ENCODE data around the gene STXBP3.
"Not testable (repeated sequence)": the region's sequence is repeated elsewhere in the genome, so short reads cannot be mapped to it uniquely, and the experiment has no call there.

Gene STXBP3

GRCh38 chr1:108729481-108729880 lies 17.0 kb upstream of the STXBP3 start:
- peak; percentile 36 for DNase-seq

- DNase-seq, result no peak
Measured at GRCh38 chr1:108732398-108732797, 14.1 kb upstream of the STXBP3 start.

DNA sequence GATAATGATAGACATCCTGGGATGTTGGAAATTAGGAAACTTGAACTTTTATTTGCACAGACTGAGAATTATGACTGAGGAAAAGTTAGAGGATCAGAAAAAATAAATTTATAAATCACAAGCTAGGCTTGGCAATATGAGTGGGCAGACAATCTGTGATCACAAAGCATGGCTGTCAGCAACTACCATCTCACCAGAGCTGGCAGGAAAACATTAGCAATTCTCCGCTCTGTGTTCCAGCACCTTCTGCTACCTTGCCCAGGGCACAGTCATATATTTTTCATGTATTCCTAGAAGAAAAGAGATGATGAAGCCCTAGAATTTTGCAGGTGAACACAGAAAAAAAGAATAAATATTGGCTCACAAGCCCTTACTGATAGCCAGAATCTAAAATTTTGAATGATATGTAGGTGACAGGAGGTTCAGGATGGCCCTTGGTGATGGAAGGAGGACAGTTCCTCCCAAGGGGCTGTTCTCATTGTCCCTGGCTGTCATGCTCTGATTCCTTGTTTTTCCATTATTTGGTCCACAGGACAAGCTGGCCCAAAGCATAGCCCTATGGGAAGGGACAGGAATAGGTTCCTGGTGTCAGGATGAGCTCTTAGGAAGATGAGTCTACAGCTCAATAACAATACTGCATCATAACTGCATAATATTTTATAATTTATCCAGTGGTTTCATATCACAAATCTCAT lies 12.2 kb upstream of the STXBP3 start:
- DNase-seq, result no peak

DNA sequence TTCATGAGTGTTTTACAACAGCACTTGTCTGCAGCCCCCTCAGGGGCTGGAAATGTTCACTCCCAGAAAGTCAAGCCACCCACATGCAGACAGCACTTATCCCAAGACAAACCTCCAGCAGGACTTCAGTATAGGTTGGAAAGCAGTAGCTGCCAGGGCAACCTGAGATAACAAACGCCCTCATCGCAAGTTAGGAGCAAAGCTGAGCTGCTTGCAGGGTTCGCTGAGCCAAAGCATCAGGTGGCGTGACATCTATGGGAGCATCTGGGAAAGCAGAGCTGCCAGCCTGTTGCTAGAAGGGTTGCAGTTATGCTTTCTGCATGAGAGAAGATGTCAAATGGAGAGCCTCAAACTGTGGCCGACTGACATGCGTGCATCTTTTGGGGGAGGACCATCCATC lies 4.2 kb upstream of the STXBP3 start:
- DNase-seq, result no peak

DNA sequence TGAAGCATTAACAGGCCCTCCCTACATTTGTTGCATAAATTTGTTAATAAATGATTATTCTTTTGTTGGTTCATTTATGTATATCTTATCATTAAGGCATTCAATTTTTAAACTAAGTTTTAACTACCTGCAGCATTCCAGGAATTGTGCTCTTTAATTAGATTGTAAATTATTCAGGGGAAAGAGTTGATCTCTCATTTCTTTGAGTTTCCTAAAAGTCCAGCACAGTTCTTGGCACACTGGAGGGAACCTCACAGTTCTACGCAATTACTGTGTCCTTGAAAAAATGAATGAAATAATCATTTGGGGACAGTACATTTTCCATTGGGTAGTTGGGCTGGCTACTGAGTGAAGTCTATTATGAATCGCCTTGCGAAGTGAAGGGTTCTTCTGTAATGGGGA lies 493 bp upstream of the STXBP3 start:
- no peak for DNase-seq

GRCh38 chr1:108747171-108747850 lies 837 bp downstream of the STXBP3 start:
- peak; percentile 75 for DNase-seq

DNA sequence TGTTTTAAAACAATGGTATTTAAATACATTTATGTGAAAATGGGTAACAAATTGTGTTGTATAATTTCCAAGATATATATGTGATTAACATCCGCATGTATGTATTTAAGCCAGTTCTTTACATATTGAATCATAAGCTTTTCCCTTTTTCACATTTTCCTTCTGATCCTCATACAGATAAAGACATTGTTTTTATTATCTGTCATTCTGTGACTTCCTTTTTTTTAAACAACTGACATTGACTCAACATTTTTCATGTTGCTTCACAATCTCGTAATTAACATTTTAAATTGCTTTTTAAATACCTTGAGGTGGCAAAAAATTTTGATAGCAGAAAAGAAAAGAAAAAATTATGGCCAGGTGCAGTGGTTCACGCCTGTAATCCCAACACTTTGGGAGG lies 1.4 kb downstream of the STXBP3 start:
- no peak for DNase-seq

GRCh38 chr1:108749081-108749480 lies 2.6 kb downstream of the STXBP3 start:
- no peak for DNase-seq

GRCh38 chr1:108750476-108751181 lies 4.2 kb downstream of the STXBP3 start:
- no peak for DNase-seq

- DNase-seq, result no peak
Measured at GRCh38 chr1:108753363-108753762, 6.9 kb downstream of the STXBP3 start.

DNA sequence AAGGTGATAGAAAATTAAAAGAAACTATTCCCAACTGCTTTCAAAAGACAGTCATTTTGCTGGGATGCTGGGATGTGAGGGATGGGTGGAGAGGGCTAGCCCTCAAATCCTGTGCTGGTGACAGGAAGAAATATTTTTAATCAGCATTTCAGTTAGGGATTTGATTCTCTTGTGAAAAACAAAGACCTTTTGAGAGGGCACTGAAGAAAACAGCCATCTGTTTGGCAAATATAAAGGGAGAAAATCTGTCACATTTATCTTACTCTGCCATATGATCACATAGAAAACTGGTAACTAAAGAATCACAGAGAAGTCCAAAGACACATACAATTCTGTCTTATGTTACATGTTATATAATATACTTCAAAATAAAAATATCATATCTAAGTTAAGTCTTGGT lies 12.3 kb downstream of the STXBP3 start:
- no peak for DNase-seq

- DNase-seq, result no peak
Measured at GRCh38 chr1:108767115-108767514, 20.6 kb downstream of the STXBP3 start.

GRCh38 chr1:108767708-108768107 lies 21.2 kb downstream of the STXBP3 start:
- DNase-seq, result no peak

DNA sequence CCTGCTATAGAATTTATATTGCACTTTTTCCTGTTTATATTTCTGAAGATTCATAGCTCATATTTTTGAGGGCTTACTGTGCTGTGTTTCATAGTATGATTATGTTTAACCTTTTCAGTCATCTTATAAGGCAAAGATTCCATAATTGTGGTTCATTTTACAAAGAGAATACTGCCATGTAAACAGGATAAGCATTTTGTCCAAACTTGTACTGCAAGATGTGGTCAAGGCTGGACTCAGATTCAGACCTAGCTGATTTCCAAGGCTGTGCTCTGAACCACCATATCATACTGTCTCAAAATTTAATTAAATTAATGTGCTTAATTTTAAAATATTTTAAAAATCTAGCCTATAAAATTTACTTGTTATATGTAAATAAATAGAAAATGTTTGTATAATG lies 31.4 kb downstream of the STXBP3 start:
- DNase-seq, result no peak

GRCh38 chr1:108779455-108779854 lies 33.0 kb downstream of the STXBP3 start:
- no peak for DNase-seq

- no peak for DNase-seq
Measured at GRCh38 chr1:108780937-108781574, 34.6 kb downstream of the STXBP3 start.

- not testable (repeated sequence) for DNase-seq
Measured at GRCh38 chr1:108781575-108781944, 35.1 kb downstream of the STXBP3 start.

GRCh38 chr1:108785264-108785663 lies 38.8 kb downstream of the STXBP3 start:
- DNase-seq, result no peak

GRCh38 chr1:108785880-108786279 lies 39.4 kb downstream of the STXBP3 start:
- no peak for DNase-seq

DNA sequence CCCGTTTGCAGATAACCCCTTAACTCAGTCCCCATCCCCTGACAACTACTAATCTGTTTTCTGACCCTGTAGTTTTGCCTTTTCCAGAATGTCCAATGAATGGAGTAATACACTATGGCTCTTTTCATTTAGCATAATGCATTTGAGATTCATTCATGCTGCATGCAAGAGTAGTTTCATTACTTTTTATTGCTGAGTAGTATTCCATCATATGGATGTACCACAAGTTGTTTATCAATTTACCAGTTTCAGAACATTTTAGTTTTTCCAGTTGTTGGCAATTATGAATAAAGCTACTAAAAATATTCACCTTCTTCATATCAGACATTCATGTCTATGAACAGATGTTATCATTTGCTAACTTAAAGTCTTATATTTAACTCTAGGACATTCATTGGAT lies 45.3 kb downstream of the STXBP3 start:
- no peak for DNase-seq

- no peak for DNase-seq
Measured at GRCh38 chr1:108792420-108792819, 45.9 kb downstream of the STXBP3 start.

GRCh38 chr1:108799001-108799400 lies 52.5 kb downstream of the STXBP3 start:
- no peak for DNase-seq

DNA sequence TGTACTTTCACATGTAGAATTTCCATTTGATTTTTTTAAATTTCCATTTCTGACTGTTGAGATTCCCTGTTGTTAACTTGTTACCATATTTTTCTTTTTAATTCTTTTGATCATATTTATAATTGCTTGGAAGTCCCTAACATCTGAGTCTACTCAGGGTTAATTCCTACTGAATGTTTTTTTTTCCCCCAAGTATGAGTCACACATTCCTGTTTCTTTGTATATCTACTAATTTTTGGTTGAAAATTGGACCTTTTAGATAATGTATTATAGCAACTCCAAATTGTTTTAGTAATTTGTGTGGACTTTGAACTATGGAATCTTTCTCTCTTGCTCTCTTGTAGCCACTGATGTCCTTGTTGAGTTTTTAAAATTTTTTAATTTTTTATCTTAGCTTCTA lies 54.6 kb downstream of the STXBP3 start:
- DNase-seq, result no peak

GRCh38 chr1:108803548-108803947 lies 57.1 kb downstream of the STXBP3 start:
- DNase-seq, result no peak

Measured in NCI-H2227 treated with DMSO at 0.1 percent for 48 hours (cell line).